ENCODE data around the gene URB2.

DNA sequence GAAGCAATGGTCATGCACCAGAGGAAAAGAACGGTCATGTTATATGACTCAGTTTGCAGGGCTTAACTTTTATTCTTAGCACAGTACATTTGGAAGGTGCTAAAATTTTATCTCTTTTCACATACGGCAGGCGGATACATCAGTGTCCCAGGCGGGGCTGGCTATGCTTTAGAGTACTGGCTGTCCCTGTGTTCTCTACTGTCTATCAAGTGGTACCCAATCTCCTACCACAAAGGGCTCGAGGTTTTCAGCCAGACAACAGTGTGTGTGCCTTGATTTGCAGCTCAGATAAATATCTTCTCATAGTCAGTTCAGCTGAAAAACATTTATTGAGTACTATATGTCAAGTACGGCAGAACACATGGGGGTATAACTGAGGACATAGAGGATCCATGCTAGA lies 65.3 kb downstream of the URB2 start:
- TF ChIP-seq EZH2 (IDR thresholded peaks at IDR 0.05; ENCODE audit: insufficient read depth, low read length), result no peak
- TF ChIP-seq, protein P1, sequence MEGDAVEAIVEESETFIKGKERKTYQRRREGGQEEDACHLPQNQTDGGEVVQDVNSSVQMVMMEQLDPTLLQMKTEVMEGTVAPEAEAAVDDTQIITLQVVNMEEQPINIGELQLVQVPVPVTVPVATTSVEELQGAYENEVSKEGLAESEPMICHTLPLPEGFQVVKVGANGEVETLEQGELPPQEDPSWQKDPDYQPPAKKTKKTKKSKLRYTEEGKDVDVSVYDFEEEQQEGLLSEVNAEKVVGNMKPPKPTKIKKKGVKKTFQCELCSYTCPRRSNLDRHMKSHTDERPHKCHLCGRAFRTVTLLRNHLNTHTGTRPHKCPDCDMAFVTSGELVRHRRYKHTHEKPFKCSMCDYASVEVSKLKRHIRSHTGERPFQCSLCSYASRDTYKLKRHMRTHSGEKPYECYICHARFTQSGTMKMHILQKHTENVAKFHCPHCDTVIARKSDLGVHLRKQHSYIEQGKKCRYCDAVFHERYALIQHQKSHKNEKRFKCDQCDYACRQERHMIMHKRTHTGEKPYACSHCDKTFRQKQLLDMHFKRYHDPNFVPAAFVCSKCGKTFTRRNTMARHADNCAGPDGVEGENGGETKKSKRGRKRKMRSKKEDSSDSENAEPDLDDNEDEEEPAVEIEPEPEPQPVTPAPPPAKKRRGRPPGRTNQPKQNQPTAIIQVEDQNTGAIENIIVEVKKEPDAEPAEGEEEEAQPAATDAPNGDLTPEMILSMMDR (IDR thresholded peaks at IDR 0.05; ENCODE audit: insufficient read depth, low read depth, low read length), result no peak
